ENCODE data around the gene CAPSL.
"Not testable (repeated sequence)": the region's sequence is repeated elsewhere in the genome, so short reads cannot be mapped to it uniquely, and the experiment has no call there.

Gene CAPSL

GRCh38 chr5:35870605-35871004, 67.8 kb downstream of the CAPSL start:
- no peak for DNase-seq

- no peak for DNase-seq
Observed at GRCh38 chr5:35869685-35870277, 68.6 kb downstream of the CAPSL start.

GRCh38 chr5:35867998-35868397, 70.4 kb downstream of the CAPSL start:
- no peak for DNase-seq

GRCh38 chr5:35863159-35863558, 75.3 kb downstream of the CAPSL start:
- no peak for DNase-seq

- DNase-seq = no peak
Observed at GRCh38 chr5:35862126-35862525, 76.3 kb downstream of the CAPSL start.

- no peak for DNase-seq
Observed at GRCh38 chr5:35861718-35862117, 76.7 kb downstream of the CAPSL start.

GRCh38 chr5:35860686-35861085, 77.7 kb downstream of the CAPSL start:
- DNase-seq = no peak

GRCh38 chr5:35859101-35859661, 79.2 kb downstream of the CAPSL start:
- DNase-seq = no peak

- DNase-seq = no peak
Observed at GRCh38 chr5:35857606-35858205, 80.7 kb downstream of the CAPSL start.

GRCh38 chr5:35856765-35857351, 81.6 kb downstream of the CAPSL start, which contains the start of gene IL7R:
Gene IL7R (plus strand): TSS chr5:35856891. CDS start chr5:35856978, 87 bp downstream.
- no peak for DNase-seq

- not testable (repeated sequence) for DNase-seq
Observed at GRCh38 chr5:35856186-35856764, 82.1 kb downstream of the CAPSL start.

GRCh38 chr5:35855187-35855586, 83.2 kb downstream of the CAPSL start:
- DNase-seq = no peak
